ENCODE measurements around the gene MEX3B. TPM values are rescaled to one million over a fixed set of nuclear protein-coding genes. Genes with fewer than 3 reads are reported as not detected.

The MEX3B gene
- total and polyA plus RNA-seq, 2 donors (not counting 3 experiments of a cell fraction or from before 2014, with no cell fraction given), result 11.0 to 22.6 TPM

GRCh38 chr15:82020625-82021394 is 25.0 kb downstream of the MEX3B start:
- dilution Hi-C loops (cut with MboI; ENCODE audit: extremely low pct_ligation_motif_present, low sequenced_read_pairs), result no loop called here
- ChIA-PET POLR2A (no interaction called here), CTCF (no interaction called here)
- no peaks in the 10 kb centered on the region for H3K9me1 ChIP-seq (replicated peaks; ENCODE audit: control insufficient read depth, extremely low read depth, insufficient read depth, low read length)
- H3K4me3 ChIP-seq (replicated peaks in 1 of 3; ENCODE audit: insufficient read depth in 1 of 3, low read depth in 1 of 3, low read length in 3 of 3), result no peak overlapping the region
- H3K79me2 ChIP-seq (ENCODE audit: control insufficient read depth, insufficient read depth, low read length), result no peaks in the 10 kb centered on the region
- no peaks in the 10 kb centered on the region for H3K27me3 ChIP-seq (ENCODE audit: control insufficient read depth in 2 of 2, insufficient read depth in 2 of 2, low read length in 2 of 2)
- no peak overlapping the region for H3K4me2 ChIP-seq (ENCODE audit: insufficient read depth, low read length)
- H4K20me1 ChIP-seq (replicated peaks; ENCODE audit: control insufficient read depth, extremely low read depth, insufficient read depth, low read length), result no peaks in the 10 kb centered on the region
- H3K4me1 ChIP-seq (ENCODE audit: control insufficient read depth, extremely low read depth, insufficient read depth, low read length), result no peaks in the 10 kb centered on the region
- no peak overlapping the region for H2AFZ ChIP-seq (ENCODE audit: low read depth, low read length)
- H3K9ac ChIP-seq (replicated peaks; ENCODE audit: extremely low read depth, insufficient read depth, low read length), result no peak overlapping the region
- TF ChIP-seq POLR2A (IDR thresholded peaks at IDR 0.05; ENCODE audit: low read depth, low read length) (no peak), MYC (IDR thresholded peaks at IDR 0.05; ENCODE audit: low read depth, low read length) (no peak), FOS (IDR thresholded peaks at IDR 0.05; ENCODE audit: borderline replicate concordance, insufficient read depth, low read length) (no peak), CTCF (IDR thresholded peaks at IDR 0.05; ENCODE audit: extremely low read depth in 1 of 2, insufficient read depth in 1 of 2, low read depth in 1 of 2, low read length in 2 of 2) (no peak), JUN (IDR thresholded peaks at IDR 0.05; ENCODE audit: borderline replicate concordance, insufficient read depth, insufficient read length, low read depth) (no peak), POLR2AphosphoS5 (IDR thresholded peaks at IDR 0.05; ENCODE audit: insufficient read depth, low read depth, low read length) (no peak), MAX (IDR thresholded peaks at IDR 0.05; ENCODE audit: insufficient read depth, insufficient read length) (no peak)
- H3K27ac ChIP-seq (ENCODE audit: insufficient read depth, low read depth, low read length), result no peak overlapping the region
- H3K36me3 ChIP-seq (ENCODE audit: control insufficient read depth in 2 of 2, extremely low read depth in 1 of 2, insufficient read depth in 2 of 2, low read length in 2 of 2), result no peaks in the 10 kb centered on the region
- DNase-seq (ENCODE audit: low read depth, low spot score), result no peak
- no peaks in the 10 kb centered on the region for H3K9me3 ChIP-seq (replicated peaks; ENCODE audit: control insufficient read depth, insufficient read depth, low read length)
- BruUV-seq (replicated peaks), result no TSS peak
- no peak for FAIRE-seq
- intact Hi-C loops (cut with micrococcal nuclease), result no loop called here
